Activated CD4-positive, CD25-positive, alpha-beta regulatory T cell treated with anti-CD3 and anti-CD28 coated beads, Interleukin-2, amount 50 U/mL, for 24 hours (primary cell): ENCODE results near the gene MAP4K1.
A peak's percentile ranks its signal among the peaks of the same experiment; 100 is the strongest.
"Not testable (repeated sequence)": the region's sequence is repeated elsewhere in the genome, so short reads cannot be mapped to it uniquely, and the experiment has no call there.

Experiments used
- ATAC-seq, 2 donors: fragments of 150-1000 bp; cut with Tn5 transposase; one replicate each; pipeline ENCODE4 v1.10.0; 2021; ENCODE audit warnings: mild to moderate bottlenecking in 1 of 2, moderate library complexity in 1 of 2

The MAP4K1 gene

DNA sequence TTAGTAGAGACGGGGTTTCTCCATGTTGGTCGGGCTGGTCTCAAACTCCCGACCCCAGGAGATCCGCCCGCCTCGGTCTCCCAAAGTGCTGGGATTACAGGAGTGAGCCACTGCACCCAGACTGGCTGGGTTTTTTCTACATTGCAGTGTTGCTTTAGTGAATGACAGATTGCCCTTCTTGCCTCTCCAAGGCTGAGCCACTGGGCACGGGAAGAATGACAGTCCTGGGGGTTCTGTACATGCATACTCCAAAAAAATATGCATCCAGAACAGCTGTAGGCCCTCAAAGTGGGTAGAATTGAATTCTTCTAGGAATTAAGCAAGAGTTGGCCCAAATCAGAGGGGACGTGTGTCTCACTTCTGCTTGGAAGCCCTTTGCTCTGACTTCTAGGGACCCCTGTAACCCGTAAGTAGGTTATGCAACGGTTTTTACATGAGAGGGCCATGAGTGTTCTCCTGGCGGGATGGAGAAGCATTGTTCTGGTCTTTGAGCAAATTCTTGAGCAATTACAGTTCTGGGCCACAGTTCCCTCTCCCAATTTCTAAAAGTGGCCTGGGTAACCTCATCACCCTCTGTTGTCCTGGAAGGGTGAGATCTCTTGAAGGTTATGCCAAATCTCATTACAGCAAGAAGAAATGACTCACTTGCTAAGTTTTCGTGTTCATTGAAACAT lies 33.3 kb upstream of the MAP4K1 start:
- no peak for ATAC-seq

GRCh38 chr19:38650172-38650775 lies 32.5 kb upstream of the MAP4K1 start:
- ATAC-seq = no peak

- no peak for ATAC-seq
These were observed 31.8 kb upstream of the MAP4K1 start for GRCh38 chr19:38649305-38650171.

DNA sequence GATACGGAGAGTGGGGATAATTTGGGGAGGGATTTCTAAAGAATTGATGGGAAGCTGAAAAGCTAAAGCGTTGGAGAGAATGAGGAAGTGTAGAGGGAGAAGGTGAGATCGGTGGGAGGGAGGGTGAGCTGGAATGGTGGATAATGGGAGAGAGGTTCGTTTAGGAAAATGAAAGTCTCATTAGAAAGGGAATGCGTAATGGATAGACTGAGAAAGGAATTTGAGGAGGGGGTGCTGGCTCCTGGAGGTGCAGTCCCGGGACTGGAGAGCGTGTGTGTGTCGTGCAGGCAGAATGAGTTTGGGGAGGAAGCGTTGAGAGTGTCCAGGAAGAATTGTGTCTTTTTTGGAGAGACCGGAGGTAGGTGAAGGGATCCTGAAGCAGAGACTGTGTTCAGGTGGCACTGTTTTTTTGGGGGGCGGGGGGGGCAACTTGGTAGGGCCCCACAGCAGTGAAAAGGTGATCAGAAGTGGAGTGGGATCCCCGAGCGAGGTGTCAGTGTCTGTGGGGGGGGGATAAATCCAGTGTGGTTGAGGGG lies 31.1 kb upstream of the MAP4K1 start:
- no peak for ATAC-seq

DNA sequence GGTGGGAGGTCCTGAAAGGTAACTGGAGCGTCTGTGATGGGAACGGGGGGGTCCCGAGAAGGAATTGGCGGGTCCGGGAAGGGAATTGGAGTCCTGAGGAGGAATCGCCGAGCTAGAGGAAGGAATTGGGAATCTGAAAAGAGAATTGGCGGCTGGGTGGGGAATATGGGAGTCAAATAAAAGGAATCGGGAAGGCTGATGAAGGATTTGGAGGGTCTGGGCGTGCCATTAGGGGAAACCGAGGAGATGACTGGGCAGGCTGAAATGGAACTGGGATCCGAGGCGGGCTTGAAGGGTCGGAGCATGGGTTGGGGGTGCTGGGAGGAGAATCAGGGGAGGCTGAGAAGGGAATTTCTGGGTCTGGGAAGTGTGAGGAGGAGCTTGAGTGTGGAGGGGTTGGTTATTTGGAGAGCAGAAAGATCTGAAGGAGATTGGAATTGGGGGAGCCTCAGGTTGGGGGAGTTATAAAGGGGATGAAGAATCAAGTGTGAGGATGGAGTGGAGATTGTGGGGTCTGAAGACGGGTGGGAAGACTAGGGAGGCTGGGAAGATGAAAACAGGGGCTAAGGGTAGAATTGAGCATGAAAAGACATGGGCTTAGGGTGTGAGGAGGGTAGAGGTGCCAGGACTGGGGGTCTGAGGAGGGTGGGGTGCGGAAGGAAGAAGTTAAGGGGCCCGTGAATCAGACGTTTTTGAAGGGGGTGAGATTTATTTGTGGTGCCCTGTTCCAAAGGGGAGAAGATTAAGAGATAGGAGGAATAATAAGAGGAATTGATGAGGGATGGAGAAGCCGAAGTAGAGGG lies 30.4 kb upstream of the MAP4K1 start:
- ATAC-seq = no peak

DNA sequence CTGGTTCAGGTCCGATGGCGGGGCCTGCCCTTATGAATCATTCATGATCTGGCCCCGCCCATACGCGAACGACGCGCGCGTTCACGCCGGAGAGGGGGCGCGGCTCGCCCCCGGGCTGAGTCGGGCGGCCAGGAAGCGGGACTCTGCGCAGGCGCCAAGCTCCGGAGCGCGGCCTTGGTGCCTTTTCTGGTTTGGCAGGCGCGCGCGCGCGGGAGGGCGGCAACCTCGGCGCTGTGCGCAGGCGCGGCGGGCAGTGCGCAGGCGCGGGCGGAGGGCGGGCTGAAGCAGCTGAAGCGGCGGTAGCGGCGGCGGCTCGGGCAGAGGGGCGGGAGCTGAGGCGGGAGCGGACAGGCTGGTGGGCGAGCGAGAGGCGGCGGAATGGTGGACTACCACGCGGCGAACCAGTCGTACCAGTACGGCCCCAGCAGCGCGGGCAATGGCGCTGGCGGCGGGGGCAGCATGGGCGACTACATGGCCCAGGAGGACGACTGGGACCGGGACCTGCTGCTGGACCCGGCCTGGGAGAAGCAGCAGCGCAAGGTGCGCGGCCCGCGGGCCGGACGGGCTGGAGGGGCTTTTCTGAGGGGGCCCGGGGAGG lies 29.7 kb upstream of the MAP4K1 start, which contains the start of gene ACTN4:
Gene ACTN4 (plus strand): TSS at position 282 of the 598 bp plus-strand sequence. CDS start 97 bp downstream, at position 379.
- ATAC-seq = peak; percentile 84 to 87

GRCh38 chr19:38644719-38645118 lies 27.0 kb upstream of the MAP4K1 start:
- ATAC-seq = no peak

DNA sequence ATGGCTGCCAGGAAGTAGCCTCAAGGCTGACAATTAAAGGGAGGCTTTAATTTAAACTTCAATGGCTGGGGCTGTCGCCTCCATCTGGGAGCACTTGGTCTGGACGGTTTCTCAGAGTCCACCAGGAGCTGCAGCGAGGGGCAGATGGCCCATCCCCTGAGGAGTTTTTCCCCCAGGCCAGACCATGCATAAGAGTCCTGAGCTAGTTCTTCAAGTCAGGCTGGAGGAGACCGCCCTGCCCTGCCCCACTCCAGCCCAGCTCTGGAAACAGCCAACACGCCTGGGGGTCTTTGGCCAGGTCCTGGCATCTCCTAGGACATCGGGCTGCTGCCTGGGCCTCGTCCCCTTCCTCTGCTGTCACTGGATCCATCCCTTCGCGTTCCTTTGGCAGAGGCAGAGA lies 24.4 kb upstream of the MAP4K1 start:
- no peak for ATAC-seq

DNA sequence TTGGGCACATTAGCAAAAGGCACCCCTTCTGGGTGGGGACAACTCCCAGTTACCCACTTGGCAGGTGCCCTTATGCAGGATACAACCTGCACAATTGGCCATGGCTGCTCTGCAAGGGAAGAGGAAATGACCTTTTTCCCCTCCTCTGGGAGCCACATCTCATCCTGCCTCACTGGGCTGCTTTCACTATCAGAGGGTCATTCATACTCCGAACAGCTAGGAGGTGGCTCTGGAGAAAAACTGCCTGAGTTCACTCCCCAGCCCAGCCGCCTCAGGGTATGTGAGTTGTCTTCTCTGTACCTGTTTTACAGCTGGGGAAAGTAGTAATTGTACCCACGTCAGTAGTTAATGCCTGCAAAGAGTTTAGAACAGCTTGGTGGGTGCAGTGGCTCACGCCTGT lies 22.6 kb upstream of the MAP4K1 start:
- no peak for ATAC-seq

DNA sequence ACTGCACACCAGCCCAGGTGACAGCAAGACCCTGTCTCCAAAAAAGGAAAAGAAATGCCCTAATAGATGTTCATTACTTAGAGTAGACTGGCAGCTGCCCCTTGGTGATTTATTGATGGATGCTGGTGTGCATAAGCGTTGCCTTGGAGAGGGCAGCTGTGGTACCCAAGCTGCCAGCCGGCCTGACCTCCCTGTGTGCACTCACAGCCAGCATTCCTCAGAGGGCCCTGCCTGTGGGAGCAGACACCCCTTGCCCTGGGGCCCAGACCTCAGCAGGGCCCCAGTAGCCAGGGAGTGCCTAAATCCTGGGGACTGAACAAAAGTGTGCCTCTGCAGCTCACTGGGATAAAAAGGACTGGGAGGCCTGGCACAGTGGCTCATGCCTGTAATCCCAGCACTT lies 21.9 kb upstream of the MAP4K1 start:
- ATAC-seq = no peak

GRCh38 chr19:38638461-38638860 lies 20.7 kb upstream of the MAP4K1 start:
- no peak for ATAC-seq

DNA sequence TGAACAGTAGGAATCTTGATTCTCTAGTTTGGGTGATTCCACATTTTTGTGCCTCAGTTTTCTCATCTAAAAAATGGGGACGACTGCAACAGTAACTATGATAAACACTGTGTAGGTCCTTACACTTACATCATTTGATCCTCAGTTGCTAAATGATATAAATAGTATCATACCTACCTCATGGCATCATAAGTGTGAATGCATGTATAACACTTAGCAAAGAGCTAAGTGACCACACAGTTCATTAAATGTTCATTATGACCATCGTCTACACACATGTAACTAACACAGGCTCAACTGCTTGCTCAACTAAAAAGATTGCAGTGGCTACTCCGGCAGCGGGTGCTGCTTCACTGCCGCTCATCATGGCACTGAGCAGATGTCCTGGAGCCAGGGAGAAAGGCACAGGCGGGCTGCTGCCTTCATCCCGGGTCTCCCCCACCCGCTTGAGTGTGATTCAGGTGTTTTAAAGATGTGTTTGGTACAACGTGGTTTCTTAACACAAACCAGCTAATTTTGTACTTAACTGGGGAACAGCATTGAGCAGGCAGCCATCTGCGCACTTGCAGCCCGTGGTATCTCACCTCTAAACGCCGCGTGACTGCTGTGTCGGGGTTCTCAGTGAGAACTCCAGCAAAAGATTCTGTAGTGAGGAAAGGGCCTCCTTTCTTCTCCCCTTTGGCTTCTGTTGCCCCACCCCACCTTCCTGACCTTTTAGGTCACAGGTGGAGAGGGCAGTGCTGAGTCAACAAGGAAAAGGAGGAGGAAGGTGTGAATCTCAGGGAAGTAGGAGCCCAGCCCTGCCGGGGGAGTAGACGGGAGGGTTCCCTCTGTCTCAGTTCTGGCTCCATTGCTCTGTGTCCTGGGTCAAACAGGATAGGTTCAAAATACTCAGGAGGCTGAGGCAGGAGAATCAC lies 18.0 kb upstream of the MAP4K1 start:
- no peak for ATAC-seq

GRCh38 chr19:38634757-38635482 lies 17.2 kb upstream of the MAP4K1 start:
- no peak for ATAC-seq

DNA sequence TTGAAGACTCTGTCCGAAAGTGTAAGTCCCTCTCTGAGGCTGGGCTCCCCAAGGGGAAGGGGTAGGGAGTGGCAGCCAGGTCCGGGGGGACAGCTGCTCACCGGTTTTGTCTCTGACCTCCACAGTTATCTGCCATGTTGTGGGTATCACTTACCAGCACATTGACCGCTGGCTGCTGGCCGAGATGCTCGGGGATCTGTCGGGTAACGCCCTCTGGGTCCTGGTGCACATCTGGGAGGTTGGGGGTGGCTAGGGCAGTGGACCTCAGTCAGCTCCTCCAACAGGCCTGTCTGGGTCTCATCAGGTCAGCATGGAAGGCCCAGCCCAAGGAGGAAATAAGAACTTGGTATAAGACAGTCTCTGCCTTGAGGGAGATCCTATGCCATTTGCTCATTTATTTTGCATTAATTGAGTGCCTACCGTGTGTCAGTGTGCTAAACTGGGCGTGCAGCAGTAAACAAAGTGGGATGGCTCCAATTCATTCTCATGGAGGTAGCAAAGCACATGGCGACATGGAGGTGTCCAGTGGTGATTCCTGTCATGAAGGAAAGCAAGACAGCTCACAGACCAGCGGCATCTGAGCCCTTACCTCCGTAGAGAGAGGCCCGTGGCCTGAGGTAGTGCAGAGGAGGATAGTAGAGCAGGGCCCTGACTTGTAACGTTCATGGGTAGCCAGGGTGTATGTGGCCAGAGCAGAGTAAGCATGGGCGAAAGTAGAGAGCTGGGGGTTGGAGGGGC lies 14.9 kb upstream of the MAP4K1 start:
- no peak for ATAC-seq

- not testable (repeated sequence) for ATAC-seq
These were observed 14.2 kb upstream of the MAP4K1 start for GRCh38 chr19:38631811-38632475.

DNA sequence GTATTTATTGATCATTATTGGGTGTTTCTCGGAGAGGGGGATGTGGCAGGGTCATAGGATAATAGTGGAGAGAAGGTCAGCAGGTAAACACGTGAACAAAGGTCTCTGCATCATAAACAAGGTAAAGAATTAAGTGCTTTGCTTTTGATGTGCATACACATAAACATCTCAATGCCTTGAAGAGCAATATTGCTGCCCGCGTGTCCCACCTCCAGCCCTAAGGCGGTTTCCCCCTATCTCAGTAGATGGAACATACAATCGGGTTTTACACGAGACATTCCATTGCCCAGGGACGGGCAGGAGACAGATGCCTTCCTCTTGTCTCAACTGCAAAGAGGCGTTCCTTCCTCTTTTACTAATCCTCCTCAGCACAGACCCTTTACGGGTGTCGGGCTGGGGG lies 13.5 kb upstream of the MAP4K1 start:
- not testable (repeated sequence) for ATAC-seq

GRCh38 chr19:38629568-38629967 lies 11.8 kb upstream of the MAP4K1 start:
- ATAC-seq = no peak

DNA sequence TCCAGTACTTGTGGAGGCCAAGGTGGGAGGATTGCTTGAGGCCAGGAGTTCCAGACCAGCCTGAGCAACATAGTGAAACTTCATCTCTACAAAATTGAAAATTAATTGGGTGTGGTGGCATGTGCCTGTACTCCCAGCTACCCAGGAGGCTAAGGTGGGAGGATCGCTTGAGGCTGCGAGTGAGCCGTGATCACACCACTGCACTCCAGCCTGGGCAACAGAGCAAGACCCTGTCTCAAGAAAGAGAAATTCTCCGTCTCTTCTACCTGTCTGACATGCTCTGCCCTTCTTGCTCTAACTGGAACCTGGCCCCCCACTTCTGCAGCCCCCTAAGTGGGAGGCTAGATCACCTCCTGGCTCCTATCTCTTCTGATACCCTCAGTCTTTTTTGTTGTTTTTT lies 8.6 kb upstream of the MAP4K1 start:
- ATAC-seq = no peak

GRCh38 chr19:38624822-38625221 lies 7.1 kb upstream of the MAP4K1 start:
- no peak for ATAC-seq
